Astrocyte (in vitro differentiated cells and primary cell): Measurements from ENCODE around the gene PPFIBP1.

Experiments
- CTCF ChIP-seq: IDR thresholded peaks from 2 replicates; pipeline ENCODE4 v1.5.1; 2011; ENCODE audit warnings: low read depth, mild to moderate bottlenecking, inconsistent platforms, low read length, moderate library complexity; ENCODE audit not compliant: insufficient read depth
- EZH2 ChIP-seq: IDR thresholded peaks from 2 replicates; pipeline ENCODE4 v1.6.1; 2012; ENCODE audit warnings: mild to moderate bottlenecking, low read length, inconsistent platforms; ENCODE audit not compliant: insufficient read depth

GRCh38 chr12:27635349-27635972, 111.5 kb downstream of the PPFIBP1 start:
- TF ChIP-seq CTCF (peak; percentile 71), EZH2 (no peak)
